GM18909 (cell line): ENCODE results near the gene IFITM2.

Experiments used
- ATAC-seq: cut with Tn5 transposase; IDR thresholded peaks from one replicate; pipeline ENCODE4 v1.9.1; 2021; ENCODE audit warnings: mild to moderate bottlenecking; ENCODE audit not compliant: unreplicated experiment, poor library complexity

The IFITM2 gene

DNA sequence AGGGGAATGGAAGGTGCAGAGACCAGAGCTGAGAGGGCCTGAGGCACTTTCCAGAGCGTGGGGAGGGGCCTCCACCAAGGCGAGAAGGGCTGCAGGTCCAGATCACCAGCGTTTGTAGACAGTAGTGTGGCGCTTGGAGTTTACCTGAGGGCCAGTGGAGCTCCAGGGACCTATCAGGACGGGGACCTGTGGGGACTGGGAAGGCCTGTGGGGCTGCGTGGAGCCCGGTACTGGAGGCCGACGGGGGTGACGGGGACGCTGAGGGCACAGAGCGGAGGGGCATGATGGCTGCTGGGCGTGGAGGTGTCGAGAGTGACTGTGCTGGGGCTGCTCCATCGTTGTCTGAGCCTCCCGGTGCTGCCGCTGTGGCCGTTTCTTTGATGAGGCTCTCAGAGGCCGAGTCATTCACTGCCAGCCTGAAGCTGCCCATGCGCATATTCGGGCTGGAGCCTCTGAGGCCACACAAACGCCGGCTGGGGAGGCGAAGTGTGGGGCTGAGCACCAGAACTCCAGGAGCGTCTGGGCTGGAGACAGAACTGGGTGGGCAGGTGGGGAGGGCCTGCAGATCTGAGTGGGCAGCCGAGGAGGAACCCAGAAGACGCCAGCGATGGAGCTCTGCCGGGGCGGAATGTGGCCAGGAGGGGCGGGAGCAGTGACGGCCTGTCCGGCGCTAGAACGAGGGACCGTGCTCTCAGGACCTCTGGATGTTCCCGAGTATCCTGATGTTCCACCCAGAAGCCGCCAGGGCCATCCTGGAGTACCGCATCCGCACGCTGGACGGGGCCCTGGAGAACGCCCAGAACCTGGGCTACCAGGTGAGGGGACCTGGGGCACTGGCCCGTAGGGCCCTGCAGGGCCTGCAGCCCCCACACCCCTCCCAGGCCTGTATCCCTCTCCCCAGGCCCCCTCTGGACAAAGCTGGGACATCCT is 16.1 kb upstream of the IFITM2 start:
- ATAC-seq: no peak

DNA sequence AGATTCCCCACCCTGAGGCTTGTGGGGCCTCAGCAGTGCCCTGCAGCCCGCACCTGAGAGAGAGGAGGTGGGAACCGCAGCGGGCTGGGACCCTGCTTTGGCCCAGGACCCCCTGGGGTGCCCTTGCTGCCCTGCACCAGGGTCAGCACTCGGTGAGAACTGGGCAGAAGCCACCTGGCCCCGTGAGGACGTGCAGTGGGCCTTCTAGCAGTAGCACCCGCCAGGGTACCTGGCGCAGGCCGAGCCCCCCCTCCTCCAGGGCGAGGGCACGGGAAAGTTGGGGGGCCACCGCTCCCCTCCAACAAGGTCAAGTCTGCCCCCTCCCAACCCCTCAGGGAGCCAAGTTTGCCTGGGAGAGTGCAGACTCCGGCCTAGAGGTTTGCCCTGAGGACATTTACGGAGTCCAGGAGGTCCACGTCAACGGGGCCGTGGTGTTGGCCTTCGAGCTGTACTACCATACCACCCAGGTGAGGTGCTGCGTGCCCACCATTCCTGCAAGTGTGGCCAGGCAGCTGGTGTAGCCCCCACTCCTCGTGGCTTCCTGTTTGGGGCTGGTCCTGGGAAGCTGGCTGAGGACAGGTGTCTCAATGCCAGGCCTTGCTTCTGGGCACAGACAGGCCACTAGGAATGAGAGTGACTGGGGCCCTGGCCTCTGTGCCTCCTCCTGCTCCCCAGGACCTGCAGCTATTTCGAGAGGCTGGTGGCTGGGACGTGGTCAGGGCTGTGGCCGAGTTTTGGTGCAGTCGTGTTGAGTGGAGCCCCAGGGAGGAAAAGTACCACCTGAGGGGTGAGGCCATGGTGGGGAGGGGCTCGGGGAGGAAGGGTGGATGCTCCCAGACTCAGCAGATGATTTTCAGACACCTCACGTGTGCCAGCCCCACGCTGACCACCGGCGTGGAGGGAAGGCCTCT is 15.2 kb upstream of the IFITM2 start:
- ATAC-seq: no peak

DNA sequence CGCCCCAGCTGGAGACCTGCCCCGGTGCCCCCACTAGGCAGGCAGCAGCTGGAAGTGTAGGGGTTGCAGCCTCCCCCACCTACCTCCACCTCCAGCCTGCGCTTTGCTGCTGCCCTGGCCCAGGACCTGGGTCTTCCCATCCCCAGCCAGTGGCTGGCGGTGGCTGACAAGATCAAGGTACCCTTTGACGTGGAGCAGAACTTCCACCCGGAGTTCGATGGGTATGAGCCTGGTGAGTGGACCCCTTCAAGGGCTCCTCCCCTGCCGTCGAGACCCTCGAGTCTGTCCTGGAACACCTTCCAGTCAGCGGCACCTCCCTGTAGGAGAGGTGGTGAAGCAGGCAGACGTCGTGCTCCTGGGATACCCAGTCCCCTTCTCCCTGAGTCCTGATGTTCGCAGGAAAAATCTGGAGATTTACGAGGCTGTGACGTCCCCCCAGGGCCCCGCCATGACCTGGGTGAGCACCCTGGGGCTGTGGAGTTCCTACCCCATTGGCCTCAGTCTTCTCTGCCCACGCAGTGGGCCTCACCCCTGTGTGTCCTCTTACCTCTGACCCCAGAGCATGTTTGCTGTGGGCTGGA is 14.3 kb upstream of the IFITM2 start:
- no peak for ATAC-seq

DNA sequence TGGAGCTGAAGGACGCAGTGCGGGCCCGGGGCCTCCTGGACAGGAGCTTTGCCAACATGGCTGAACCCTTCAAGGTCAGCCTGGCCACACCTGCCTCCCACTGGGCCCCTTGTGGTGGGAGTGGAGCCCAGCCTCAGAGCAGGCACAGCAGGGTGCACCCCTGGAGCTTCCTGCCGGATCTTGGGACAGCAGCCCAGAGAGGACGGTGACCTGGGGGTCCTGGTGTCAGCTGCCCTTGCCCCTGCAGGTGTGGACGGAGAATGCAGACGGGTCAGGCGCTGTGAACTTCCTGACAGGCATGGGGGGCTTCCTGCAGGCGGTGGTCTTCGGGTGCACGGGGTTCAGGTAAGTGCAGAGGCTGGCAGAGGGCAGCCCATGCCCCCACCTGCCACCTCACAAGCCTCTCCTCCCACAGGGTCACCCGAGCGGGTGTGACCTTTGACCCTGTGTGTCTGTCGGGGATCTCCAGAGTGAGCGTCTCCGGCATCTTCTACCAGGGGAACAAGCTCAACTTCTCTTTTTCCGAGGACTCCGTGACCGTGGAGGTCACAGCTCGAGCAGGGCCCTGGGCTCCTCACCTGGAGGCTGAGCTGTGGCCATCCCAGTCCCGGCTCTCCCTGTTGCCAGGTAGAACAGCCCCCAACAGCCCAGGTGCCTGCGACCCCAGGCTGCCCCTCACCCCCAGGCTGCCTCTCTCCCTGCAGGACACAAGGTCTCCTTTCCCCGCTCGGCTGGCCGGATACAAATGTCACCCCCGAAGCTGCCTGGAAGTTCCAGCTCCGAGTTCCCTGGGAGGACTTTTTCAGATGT is 13.6 kb upstream of the IFITM2 start:
- ATAC-seq: no peak

DNA sequence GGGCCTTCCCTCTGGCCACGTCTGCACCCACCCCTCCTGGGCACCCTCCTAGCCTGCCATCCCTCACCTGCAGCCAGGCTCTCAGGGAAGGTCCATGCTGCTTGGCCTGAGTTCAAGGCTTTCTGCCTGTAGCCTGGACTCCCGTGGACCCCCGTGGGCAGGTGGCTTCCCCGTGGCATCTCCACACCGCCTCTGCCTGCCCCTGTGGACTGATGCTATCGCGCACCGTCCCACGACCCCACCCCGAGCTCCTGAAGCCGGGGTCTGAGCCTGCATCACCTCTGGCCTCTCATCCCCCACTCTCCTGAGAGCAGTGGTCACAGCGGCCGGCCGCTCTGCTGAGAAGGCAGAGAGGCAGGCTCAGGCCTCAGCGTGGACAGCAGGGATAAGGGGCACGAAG is 12.8 kb upstream of the IFITM2 start:
- no peak for ATAC-seq

DNA sequence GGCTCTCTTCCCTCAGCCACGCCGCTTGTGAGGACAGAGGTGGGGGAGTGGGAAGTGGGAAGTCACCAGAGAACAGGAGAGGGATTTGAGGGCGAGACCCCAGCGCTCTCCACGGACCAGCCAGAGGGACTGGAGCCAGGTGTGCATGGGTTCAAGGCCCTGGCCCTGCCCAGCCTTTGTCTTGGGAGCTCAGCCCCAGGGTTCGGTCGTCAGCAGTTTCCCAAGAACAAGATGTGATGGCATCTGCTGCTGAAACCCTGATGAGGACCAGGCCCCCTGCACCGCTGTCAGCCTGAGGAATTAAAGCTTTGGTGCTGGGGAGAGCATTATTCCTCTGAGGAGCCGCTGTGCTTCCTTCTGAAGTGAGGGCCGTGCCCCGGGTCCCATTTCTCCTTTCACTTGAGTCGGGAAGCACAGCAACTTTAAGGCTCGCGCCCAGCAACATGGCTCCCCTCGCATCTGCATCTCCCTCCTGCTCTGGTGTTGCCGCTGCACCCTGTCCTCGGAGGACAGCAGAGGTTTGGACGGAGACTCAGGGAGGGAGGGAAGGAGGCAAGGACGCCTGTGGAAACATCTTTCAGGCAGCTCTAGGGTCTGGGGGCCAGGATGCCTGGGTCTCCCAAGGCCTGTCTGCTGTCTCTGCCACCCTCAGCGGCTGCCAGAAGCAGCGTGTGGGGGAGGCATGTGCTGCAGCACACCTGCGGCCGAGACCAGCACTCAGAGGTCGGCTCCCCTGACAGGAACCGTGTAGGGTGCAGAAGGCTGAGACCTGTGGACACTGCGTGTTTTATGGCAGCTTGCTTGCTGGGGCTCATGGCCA is 12.1 kb upstream of the IFITM2 start:
- ATAC-seq: no peak

DNA sequence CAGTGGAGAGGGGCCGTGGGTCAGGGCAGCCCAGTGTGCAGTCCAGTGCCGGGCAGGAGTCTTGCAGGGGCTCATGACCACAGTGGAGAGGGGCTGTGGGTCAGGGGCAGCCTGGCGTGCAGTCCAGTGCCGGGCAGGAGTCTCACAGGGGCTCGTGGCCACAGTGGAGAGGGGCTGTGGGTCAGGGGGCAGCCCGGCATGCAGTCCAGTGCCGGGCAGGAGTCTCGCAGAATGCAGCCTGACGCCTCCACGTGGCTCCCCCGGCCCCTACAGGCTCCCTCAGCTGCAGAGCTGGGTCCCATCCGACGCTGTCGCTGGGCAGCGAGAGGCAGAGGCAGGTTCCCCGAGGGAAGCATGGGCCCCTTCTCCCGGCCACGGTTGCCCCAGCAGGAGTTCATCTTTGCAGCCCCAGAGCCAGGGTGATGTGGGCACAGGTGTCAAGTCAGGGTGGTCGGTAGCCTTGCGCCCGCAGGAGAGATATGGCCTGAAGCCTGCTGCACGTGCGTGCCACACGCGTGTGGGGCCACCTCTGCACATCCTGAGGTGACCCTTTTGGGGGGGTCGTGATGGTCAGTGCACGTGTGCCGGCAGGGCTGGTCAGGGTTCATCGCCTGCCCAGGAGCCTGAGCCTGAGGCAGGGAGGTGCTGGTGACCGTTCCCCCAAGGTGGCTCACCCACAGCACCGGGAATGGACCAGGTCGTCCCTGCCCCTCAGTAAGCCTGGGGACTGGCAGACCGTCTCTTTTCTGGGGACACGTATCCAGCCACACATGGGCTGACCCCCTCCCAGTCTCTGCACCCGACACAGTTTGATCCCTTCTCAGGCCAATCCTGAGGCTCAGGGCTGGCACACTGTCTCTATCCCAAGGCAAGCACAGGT is 11.2 kb upstream of the IFITM2 start:
- ATAC-seq: no peak

DNA sequence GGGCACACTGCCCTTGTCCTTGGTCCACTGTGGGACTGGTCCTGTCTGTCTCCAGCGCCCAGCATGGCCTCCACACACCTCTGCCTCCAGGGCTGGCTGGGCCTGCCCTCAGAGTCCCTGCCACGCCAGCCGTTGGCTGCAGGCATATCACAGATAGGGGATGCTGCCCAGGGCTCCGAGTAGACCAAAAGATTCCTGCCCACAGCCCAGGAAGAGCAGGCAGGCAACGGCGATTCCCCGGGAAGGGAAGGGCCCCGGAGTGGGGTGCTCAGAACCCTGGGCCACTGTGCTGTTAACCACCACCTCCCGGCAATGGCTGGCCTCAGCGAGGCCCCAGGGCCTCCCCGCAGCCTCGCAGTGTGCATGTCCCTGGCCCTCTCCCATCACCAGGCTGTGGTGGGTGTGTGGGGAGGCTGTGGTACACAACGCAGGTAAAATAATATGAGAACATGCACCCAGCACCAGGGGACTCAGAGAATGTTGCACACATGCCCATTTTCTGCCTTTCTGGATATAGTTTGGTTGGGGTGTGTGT is 10.5 kb upstream of the IFITM2 start:
- ATAC-seq: no peak

DNA sequence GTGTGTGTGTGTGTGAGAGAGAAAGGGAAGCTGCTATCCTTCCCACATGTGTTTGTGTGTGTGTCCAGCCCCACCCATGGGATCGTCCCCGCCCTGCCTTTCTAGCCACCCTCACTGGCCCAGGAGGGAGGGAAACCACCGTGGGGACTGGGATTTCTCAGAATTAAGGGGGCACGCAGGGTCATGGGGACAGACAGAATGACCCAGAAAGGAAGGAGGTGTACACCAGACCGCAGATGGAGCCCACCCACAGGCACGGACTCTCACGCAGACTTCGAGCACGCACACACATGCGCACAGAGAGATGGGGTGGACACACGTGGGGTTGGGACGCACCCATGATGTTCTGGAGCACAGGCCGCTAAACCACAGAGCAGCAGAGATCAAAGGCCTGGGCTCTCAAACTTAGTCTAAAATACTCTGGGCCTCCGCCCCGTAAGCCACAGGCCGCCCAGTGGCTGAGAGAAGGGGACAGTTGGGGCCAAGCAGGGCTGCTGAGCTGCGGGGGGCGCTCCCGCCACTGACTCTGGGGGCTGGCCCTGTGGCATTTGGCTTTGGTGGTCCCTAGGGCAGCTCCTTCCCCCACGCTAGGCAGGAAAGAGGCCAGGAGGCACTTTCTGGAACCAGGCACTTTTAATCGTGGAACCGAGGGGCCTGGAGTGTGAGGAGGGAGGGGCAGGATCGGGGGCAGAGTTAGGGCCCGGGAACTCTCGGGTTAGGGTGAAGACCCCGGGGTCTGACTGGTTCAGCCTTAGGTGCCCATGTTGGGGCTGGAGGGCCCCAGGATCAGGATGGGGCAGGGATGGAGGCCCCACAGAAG is 9.8 kb upstream of the IFITM2 start:
- no peak for ATAC-seq

DNA sequence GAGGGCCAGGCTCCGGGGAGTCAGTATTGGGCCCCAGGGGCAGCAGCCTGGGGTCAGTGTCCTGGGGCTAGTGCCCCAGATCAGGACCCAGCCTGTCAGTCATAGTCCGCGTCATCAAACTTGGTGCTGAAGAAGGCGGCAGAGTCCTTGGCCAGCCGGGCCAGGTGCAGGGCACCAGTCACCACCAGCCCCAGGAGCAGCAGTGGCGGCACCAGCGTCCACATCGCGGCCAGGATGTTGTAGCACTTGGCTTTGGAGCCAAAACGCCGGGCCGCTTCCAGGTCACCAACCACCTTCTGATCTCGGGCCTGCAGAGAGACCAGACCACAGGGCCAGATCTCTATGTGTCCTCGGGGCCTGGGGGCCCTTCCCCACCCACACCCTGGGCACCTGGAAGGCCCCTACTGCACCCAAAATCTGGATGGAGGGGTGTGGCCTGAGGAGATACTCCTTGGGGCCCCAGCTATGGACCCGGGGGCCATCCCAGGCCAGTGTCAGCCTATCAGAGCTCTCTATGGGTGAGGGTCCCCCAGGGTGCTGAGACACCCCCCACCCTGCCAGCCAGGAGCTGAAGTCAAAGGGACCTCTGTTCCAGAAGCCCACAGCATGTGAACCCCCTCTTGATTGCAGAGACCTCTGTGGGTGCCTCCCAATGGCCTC is 9.1 kb upstream of the IFITM2 start:
- no peak for ATAC-seq

DNA sequence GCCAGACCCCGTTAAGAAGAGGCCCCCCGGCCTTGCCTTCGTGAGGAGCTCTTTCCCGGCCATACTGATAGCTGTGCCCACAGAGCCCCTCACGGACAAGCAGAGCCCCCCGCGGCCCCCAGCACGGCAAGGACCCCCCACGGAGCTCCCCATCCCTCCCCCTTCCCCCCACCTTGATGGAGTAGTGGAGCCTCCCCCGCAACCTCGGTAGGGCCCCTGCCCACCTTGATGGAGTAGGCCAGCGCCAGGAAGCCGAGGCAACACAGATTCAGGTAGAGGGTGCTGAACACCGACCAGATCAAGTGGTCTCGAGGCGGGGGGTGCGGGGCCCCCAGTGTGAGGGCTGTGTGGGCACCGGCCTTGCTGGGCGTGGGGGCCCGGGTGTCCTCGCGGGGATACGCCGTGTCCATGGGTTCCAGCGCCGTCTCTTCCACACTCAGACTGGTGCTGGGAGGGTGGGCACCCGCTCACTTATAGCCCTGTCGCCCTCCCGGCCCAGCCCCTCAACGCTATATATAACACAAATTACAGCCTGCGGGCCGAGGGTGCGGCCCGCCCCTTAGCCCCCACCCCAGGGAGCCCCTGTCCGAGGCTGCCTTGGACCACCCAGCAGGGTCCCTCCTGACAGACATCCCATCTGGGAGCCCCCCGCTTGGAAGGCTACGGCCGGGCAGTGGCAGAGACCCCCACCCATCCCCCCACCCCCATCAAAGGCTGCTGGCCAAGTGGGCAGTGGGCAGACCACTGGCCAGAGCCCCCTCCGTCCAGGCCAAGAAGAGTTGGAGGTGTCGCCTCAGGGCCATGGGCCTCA is 8.3 kb upstream of the IFITM2 start, which contains the start of gene IFITM5:
TSS of gene IFITM5 (minus strand) at position 446 of the 811 bp plus-strand sequence. CDS start at position 410, 36 bp downstream.
- no peak for ATAC-seq

DNA sequence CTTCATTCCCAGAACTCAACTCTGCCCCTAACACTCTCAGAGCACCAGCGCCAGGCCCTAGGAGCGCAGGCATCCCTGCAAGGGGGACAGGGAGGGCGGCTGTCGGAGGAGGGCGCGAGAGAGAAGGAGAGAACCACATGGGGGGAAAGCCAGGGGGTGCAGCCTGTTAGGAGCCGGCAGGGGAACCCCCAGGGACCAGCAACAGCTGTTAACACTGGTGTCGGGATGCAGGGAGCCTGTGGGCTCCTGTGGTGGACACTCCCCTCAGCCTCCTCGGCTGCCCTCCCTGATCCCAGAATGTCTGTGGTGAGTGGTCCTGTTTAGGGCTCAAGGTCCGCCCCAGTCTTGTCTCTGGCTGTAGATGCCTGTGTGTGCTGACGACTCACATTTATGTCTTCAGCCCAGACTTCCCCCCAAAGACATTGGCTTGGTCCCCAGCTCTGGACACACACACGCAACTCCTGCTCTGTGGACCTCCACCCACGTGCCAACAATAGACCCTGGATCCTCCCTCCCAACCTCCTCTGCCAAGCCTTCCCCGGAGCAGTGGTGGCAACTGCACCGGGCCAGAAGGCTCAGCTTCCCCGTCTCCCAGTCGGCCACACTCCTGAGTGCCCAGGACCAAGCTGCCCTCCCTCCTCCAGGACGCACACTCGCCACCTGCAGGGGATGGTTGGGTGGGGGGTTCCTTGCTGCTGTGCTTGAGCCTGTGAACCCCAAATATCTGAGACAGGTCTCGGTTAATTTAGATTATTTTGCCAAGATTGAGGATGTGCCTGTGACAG is 7.5 kb upstream of the IFITM2 start:
- no peak for ATAC-seq

DNA sequence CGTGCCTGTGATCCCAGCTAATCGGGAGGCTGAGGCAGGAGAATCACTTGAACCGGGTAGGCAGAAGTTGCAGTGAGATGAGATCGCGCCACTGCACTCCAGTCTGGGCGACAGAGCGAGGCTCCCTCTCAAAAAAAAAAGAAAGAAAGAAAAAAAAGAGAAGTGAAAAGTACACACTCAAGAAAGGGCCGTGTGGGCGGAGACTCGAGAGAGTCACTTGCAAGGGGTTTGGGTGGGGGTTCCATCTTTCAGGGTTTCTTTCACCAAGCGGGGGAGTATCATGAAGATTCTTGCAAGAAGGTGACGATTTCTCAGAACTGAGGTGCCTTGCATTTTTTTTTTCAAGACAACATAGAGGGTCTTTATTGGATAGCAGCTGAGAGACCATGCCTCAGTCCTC is 4.3 kb upstream of the IFITM2 start:
- no peak for ATAC-seq

DNA sequence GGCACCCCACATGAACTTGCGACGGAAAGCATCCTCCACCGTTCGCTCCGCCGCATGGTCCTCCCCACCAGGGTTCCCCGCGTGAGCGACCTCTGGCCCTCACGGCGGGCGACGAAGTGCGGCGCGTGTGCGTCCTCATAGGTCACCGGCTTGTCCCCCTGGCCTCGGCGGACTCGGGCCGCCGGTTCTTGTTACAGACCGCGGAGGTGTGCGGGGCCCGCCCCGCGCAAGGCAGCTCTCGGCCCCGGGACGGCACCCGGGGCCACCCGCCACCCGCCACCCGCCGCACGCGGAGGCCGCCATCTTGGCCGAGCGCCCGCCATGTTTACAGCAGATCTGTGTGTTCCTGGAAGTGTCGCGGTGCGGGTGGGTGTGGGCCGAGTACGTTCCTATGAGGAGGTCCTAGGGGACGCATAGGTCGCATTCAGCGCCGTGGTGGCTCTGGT is 3.5 kb upstream of the IFITM2 start:
- no peak for ATAC-seq
